ES-I3 (cell line): ENCODE measurements around the gene AZI2.

Experiments
- H3K36me3 ChIP-seq: 2 replicates; pipeline ENCODE4 v1.6.1; 2013; ENCODE audit warnings: mild to moderate bottlenecking, low read length, control low read depth, moderate library complexity; ENCODE audit not compliant: insufficient read depth
- H3K4me1 ChIP-seq: 2 replicates; pipeline ENCODE4 v1.6.1; 2013; ENCODE audit warnings: mild to moderate bottlenecking, control low read depth, low read length; ENCODE audit not compliant: insufficient read depth
- H3K9ac ChIP-seq: 2 replicates; pipeline ENCODE4 v1.6.1; 2013; ENCODE audit warnings: low read depth, mild to moderate bottlenecking, low read length, moderate library complexity
- H3K9me3 ChIP-seq: 2 replicates; pipeline ENCODE4 v1.6.1; 2013; ENCODE audit warnings: mild to moderate bottlenecking, low read length, moderate library complexity; ENCODE audit not compliant: control insufficient read depth, insufficient read depth

AZI2 gene

GRCh38 chr3:28326458-28326926 lies 22.1 kb downstream of the AZI2 start:
- Histone ChIP-seq H3K9me3 (no peaks in the 10 kb centered on the region), H3K36me3 (peaks cover 4% of the 10 kb centered on the region), H3K4me1 (no peaks in the 10 kb centered on the region; the same call in 1 of the 2 replicates), H3K9ac (no peak overlapping the region)

- H3K9ac ChIP-seq: no peak overlapping the region
- peaks cover 4% of the 10 kb centered on the region for H3K36me3 ChIP-seq
- H3K4me1 ChIP-seq: no peaks in the 10 kb centered on the region; the same call in 1 of the 2 replicates
- no peaks in the 10 kb centered on the region for H3K9me3 ChIP-seq
Measured at GRCh38 chr3:28322464-28322863, 26.2 kb downstream of the AZI2 start.

GRCh38 chr3:28320981-28321380 lies 27.6 kb downstream of the AZI2 start:
- Histone ChIP-seq H3K4me1 (no peaks in the 10 kb centered on the region; the same call in 1 of the 2 replicates), H3K9ac (no peak overlapping the region), H3K36me3 (peaks cover 4% of the 10 kb centered on the region)

GRCh38 chr3:28317438-28318022 lies 31.1 kb downstream of the AZI2 start:
- H3K9me3 ChIP-seq: no peaks in the 10 kb centered on the region
- H3K36me3 ChIP-seq: no peaks in the 10 kb centered on the region
- no peaks in the 10 kb centered on the region; the same call in 1 of the 2 replicates for H3K4me1 ChIP-seq
- H3K9ac ChIP-seq: no peak overlapping the region

More at GRCh38 chr3:28320981-28321380, 27.6 kb downstream of the AZI2 start:
- H3K9me3 ChIP-seq: no peaks in the 10 kb centered on the region

- no peaks in the 10 kb centered on the region for H3K36me3 ChIP-seq
- no peaks in the 10 kb centered on the region for H3K9me3 ChIP-seq
- H3K9ac ChIP-seq: no peak overlapping the region
- H3K4me1 ChIP-seq: no peaks in the 10 kb centered on the region; the same call in 1 of the 2 replicates
Measured at GRCh38 chr3:28316226-28316625, 32.4 kb downstream of the AZI2 start.

GRCh38 chr3:28315711-28316110 lies 32.9 kb downstream of the AZI2 start:
- no peaks in the 10 kb centered on the region for H3K4me1 ChIP-seq
- no peaks in the 10 kb centered on the region for H3K36me3 ChIP-seq
- no peak overlapping the region for H3K9ac ChIP-seq

GRCh38 chr3:28308196-28308595 lies 40.4 kb downstream of the AZI2 start:
- H3K4me1 ChIP-seq: peaks cover 6% of the 10 kb centered on the region; the same call in 1 of the 2 replicates
- no peaks in the 10 kb centered on the region for H3K36me3 ChIP-seq
- H3K9me3 ChIP-seq: no peaks in the 10 kb centered on the region
- H3K9ac ChIP-seq: no peak overlapping the region

More at GRCh38 chr3:28315711-28316110, 32.9 kb downstream of the AZI2 start:
- no peaks in the 10 kb centered on the region for H3K9me3 ChIP-seq

- Histone ChIP-seq H3K4me1 (no peaks in the 10 kb centered on the region), H3K36me3 (no peaks in the 10 kb centered on the region), H3K9ac (no peak overlapping the region), H3K9me3 (no peaks in the 10 kb centered on the region)
Measured at GRCh38 chr3:28301688-28302087, 46.9 kb downstream of the AZI2 start.

- Histone ChIP-seq H3K9ac (no peak overlapping the region), H3K9me3 (no peaks in the 10 kb centered on the region), H3K4me1 (no peaks in the 10 kb centered on the region), H3K36me3 (no peaks in the 10 kb centered on the region)
Measured at GRCh38 chr3:28300345-28300962, 48.2 kb downstream of the AZI2 start.

- Histone ChIP-seq H3K9ac (no peak overlapping the region), H3K36me3 (no peaks in the 10 kb centered on the region), H3K4me1 (no peaks in the 10 kb centered on the region), H3K9me3 (no peaks in the 10 kb centered on the region)
Measured at GRCh38 chr3:28299705-28300104, 48.9 kb downstream of the AZI2 start.

GRCh38 chr3:28295898-28296490 lies 52.6 kb downstream of the AZI2 start:
- no peaks in the 10 kb centered on the region for H3K4me1 ChIP-seq
- no peaks in the 10 kb centered on the region for H3K36me3 ChIP-seq
- no peaks in the 10 kb centered on the region for H3K9me3 ChIP-seq
- no peak overlapping the region for H3K9ac ChIP-seq

GRCh38 chr3:28294667-28295413 lies 53.8 kb downstream of the AZI2 start:
- Histone ChIP-seq H3K4me1 (no peaks in the 10 kb centered on the region), H3K9ac (no peak overlapping the region), H3K36me3 (no peaks in the 10 kb centered on the region), H3K9me3 (no peaks in the 10 kb centered on the region)

- Histone ChIP-seq H3K9ac (no peak overlapping the region), H3K4me1 (no peaks in the 10 kb centered on the region), H3K36me3 (no peaks in the 10 kb centered on the region), H3K9me3 (no peaks in the 10 kb centered on the region)
Measured at GRCh38 chr3:28292622-28293021, 56.0 kb downstream of the AZI2 start.

GRCh38 chr3:28291577-28291976 lies 57.0 kb downstream of the AZI2 start:
- H3K9ac ChIP-seq: no peak overlapping the region
- H3K4me1 ChIP-seq: no peaks in the 10 kb centered on the region
- H3K9me3 ChIP-seq: no peaks in the 10 kb centered on the region
- H3K36me3 ChIP-seq: no peaks in the 10 kb centered on the region
